Ovary (tissue), 9 donors: ENCODE measurements around the gene SIDT1. TPM values are rescaled to one million over a fixed set of nuclear protein-coding genes. Genes with fewer than 3 reads are reported as not detected.

Source experiments
- DNase-seq, 5 donors: peaks; one replicate each; pipeline ENCODE4 v3.0.0-alpha.2; 2019 to 2020
- H3K27ac ChIP-seq, 2 donors: fragments of 200-600 bp; one replicate each; pipeline versions ENCODE4 v1.5.1 to v1.8.0; 2019 to 2022
- H3K27me3 ChIP-seq: fragments of 200-600 bp; one replicate; pipeline ENCODE4 v1.8.0; 2022
- H3K36me3 ChIP-seq: fragments of 200-600 bp; sonication (generic); one replicate; pipeline ENCODE4 v1.5.1; 2019
- H3K4me1 ChIP-seq: one replicate; pipeline ENCODE4 v1.8.1; 2013; ENCODE audit warnings: mild to moderate bottlenecking, moderate library complexity; ENCODE audit not compliant: insufficient read depth
- H3K4me3 ChIP-seq: fragments of 200-600 bp; sonication (generic); one replicate; pipeline ENCODE4 v1.5.1; 2017
- H3K9me3 ChIP-seq, 2 donors: fragments of 200-600 bp in 1 of 2; sonication (generic) in 1 of 2; one replicate each; pipeline versions ENCODE4 v1.5.1 to v1.8.1; 2013 to 2019; ENCODE audit warnings: mild to moderate bottlenecking in 1 of 2, moderate library complexity in 1 of 2
- CTCF ChIP-seq, 3 donors: fragments of 450-650 bp in 2 of 3; fragments of 200-600 bp in 1 of 3; IDR thresholded peaks; one replicate each; pipeline versions ENCODE4 v1.5.1 to v1.8.0; 2016 to 2022; ENCODE audit warnings: antibody characterized with exemption in 3 of 3, mild to moderate bottlenecking in 1 of 3
- EP300 ChIP-seq: sonication (generic); formaldehyde crosslinking; IDR thresholded peaks from one replicate; pipeline ENCODE4 v1.6.1; 2017; ENCODE audit warnings: antibody characterized with exemption
- POLR2A ChIP-seq: fragments of 450-650 bp; IDR thresholded peaks from one replicate; pipeline ENCODE4 v1.6.1; 2017; ENCODE audit warnings: antibody characterized with exemption, mild to moderate bottlenecking, moderate library complexity
- WGBS, 3 donors: extraction: QIAGEN DNeasy Blood & Tissue Kit in 1 of 3; methylation state at CpG; one replicate each; pipeline versions ENCODE4 v1.1.5 to v1.1.7; 2013 to 2017; 5-methylcytosine and 5-hydroxymethylcytosine counted together
- intact Hi-C, 4 donors: fragments of 100-400 bp; cut with DNase I; formaldehyde crosslinking; loops; one replicate each; pipeline versions ENCODE4 v1.11.0 to v1.15.1; 2022 to 2023
- polyA plus RNA-seq, 2 donors: library from polyadenylated mRNA; stranded (reverse); fragments of 200-250 nt in 1 of 2; fragments of 350-450 nt in 1 of 2; fragmentation: Illumina TruSeq in 1 of 2; extraction: RNeasy Lipid Tissue Mini Kit (QIAGEN cat#74804) in 1 of 2; gene quantifications; one replicate each; pipeline ENCODE4 v1.2.3, GENCODE V29; 2013 to 2014
- total RNA-seq, 7 donors: library from RNA; depleted of rRNA in 2 of 7; stranded (reverse); fragments of >200 nt in 2 of 7; fragmentation: NEBNext Ultra II Directional in 3 of 7; extraction: Animal tissue kit (Norgen Biotek cat#: 25700) in 3 of 7; gene quantifications; one replicate each; pipeline versions ENCODE4 v1.1.0 to v1.2.4, GENCODE V29; 2016 to 2023
- donor health status: DM: no; HTN: no; CAD: no; lungs with moderate emphysema.
- donor health status: DM: no; HTN: no; CAD: no.
- donor health status: Bipolar disorder and iron deficiency.
- donor health status: DM: yes; HTN: yes; CAD: no.
- donor health status: DM: no; HTN: no; CAD: no.
- donor health status: DM: yes; HTN: yes; CAD: no.

Gene SIDT1
- total and polyA plus RNA-seq, 9 donors = 0.34 to 12.3 (median 1.1) TPM

- 95 to 100% (median 98%) methylated on average over 1 of the region's 1 CpG for WGBS, 3 donors
- H3K27me3 ChIP-seq = no peaks in the 10 kb centered on the region
- DNase-seq = no peak
- no peaks in the 10 kb centered on the region for H3K36me3 ChIP-seq
- TF ChIP-seq POLR2A = no peak
- TF ChIP-seq CTCF (IDR thresholded peaks at IDR 0.05) = no peak
- no peak for TF ChIP-seq EP300
- H3K4me3 ChIP-seq = no peak overlapping the region
- H3K27ac ChIP-seq = no peak overlapping the region
- no peaks in the 10 kb centered on the region for H3K4me1 ChIP-seq
- no peaks in the 10 kb centered on the region for H3K9me3 ChIP-seq
- intact Hi-C loops = no loop called here
These were observed 126.8 kb downstream of the SIDT1 start for GRCh38 chr3:113659101-113659541.

- Histone ChIP-seq H3K9me3 (no peaks in the 10 kb centered on the region), H3K27ac (no peak overlapping the region), H3K27me3 (no peaks in the 10 kb centered on the region), H3K4me3 (no peak overlapping the region), H3K36me3 (no peaks in the 10 kb centered on the region), H3K4me1 (no peaks in the 10 kb centered on the region)
- intact Hi-C loops = no loop called here
- no peak for DNase-seq
- TF ChIP-seq CTCF (IDR thresholded peaks at IDR 0.05) = no peak
- TF ChIP-seq EP300 = no peak
- TF ChIP-seq POLR2A = no peak
- WGBS, 3 donors = 85 to 96% (median 92%) methylated on average over 1 of the region's 1 CpG
These were observed 127.6 kb downstream of the SIDT1 start for GRCh38 chr3:113659996-113660395.

- no peak overlapping the region for H3K27ac ChIP-seq
- H3K9me3 ChIP-seq = no peaks in the 10 kb centered on the region
- no peaks in the 10 kb centered on the region for H3K36me3 ChIP-seq
- no peak overlapping the region for H3K4me3 ChIP-seq
- WGBS, 3 donors = 95 to 97% (median 96%) methylated on average over 2 of the region's 2 CpGs
- no peaks in the 10 kb centered on the region for H3K4me1 ChIP-seq
- H3K27me3 ChIP-seq = no peaks in the 10 kb centered on the region
- intact Hi-C loops = no loop called here
- no peak for DNase-seq
- TF ChIP-seq CTCF (IDR thresholded peaks at IDR 0.05) (no peak), POLR2A (no peak)
These were observed 128.1 kb downstream of the SIDT1 start for GRCh38 chr3:113660458-113660857.

- intact Hi-C loops = no loop called here
- no peak overlapping the region for H3K4me3 ChIP-seq
- no peak for DNase-seq
- no peaks in the 10 kb centered on the region for H3K9me3 ChIP-seq
- no peak overlapping the region for H3K27ac ChIP-seq
- no peaks in the 10 kb centered on the region for H3K36me3 ChIP-seq
- no peaks in the 10 kb centered on the region for H3K27me3 ChIP-seq
- no peaks in the 10 kb centered on the region for H3K4me1 ChIP-seq
- WGBS, 3 donors = 33 to 63% (median 42%) methylated on average over 4 of the region's 4 CpGs
- TF ChIP-seq POLR2A (no peak), CTCF (IDR thresholded peaks at IDR 0.05) (no peak), EP300 (no peak)
These were observed 128.5 kb downstream of the SIDT1 start for GRCh38 chr3:113660896-113661295.

GRCh38 chr3:113662824-113663223, 130.5 kb downstream of the SIDT1 start:
- DNase-seq = no peak
- Histone ChIP-seq H3K27ac (no peak overlapping the region), H3K4me1 (no peaks in the 10 kb centered on the region), H3K36me3 (no peaks in the 10 kb centered on the region), H3K4me3 (no peak overlapping the region), H3K27me3 (no peaks in the 10 kb centered on the region), H3K9me3 (no peaks in the 10 kb centered on the region)
- TF ChIP-seq EP300 = no peak
- no peak for TF ChIP-seq CTCF (IDR thresholded peaks at IDR 0.05)
- no peak for TF ChIP-seq POLR2A
- WGBS, 3 donors = 28 to 52% (median 43%) methylated on average over 1 of the region's 1 CpG
- intact Hi-C loops = no loop called here
